ENCODE results near the gene RAPH1.

RAPH1 gene

GRCh38 chr2:203548887-203549286 lies 13.8 kb upstream of the RAPH1 start:
- no peak for TF ChIP-seq MAX (IDR thresholded peaks at IDR 0.05)

- TF ChIP-seq EP300 (IDR thresholded peaks at IDR 0.05; ENCODE audit: borderline replicate concordance): no peak
- TF ChIP-seq FOXM1 (IDR thresholded peaks at IDR 0.05; ENCODE audit: borderline replicate concordance, low read depth): no peak
Measured at GRCh38 chr2:203547356-203547755, 12.3 kb upstream of the RAPH1 start.

GRCh38 chr2:203544402-203544801 lies 9.3 kb upstream of the RAPH1 start:
- no peak for TF ChIP-seq USF1 (IDR thresholded peaks at IDR 0.05)
- no peak for TF ChIP-seq NFIC (IDR thresholded peaks at IDR 0.05)
- TF ChIP-seq CREB1 (IDR thresholded peaks at IDR 0.05; ENCODE audit: low read depth): no peak
- TF ChIP-seq ZBTB7A (IDR thresholded peaks at IDR 0.05; ENCODE audit: low read depth): no peak
- TF ChIP-seq REST (IDR thresholded peaks at IDR 0.05; ENCODE audit: low read depth): no peak
- no peak for TF ChIP-seq CEBPB (IDR thresholded peaks at IDR 0.05)
- TF ChIP-seq RAD21 (IDR thresholded peaks at IDR 0.05; ENCODE audit: low read depth): no peak
- TF ChIP-seq TAF1 (IDR thresholded peaks at IDR 0.05; ENCODE audit: low read depth): no peak
- TF ChIP-seq TCF12 (IDR thresholded peaks at IDR 0.05; ENCODE audit: low read depth): no peak
- no peak for TF ChIP-seq EP300 (IDR thresholded peaks at IDR 0.05; ENCODE audit: borderline replicate concordance)
- TF ChIP-seq EGR1 (IDR thresholded peaks at IDR 0.05): no peak
- no peak for TF ChIP-seq FOXM1 (IDR thresholded peaks at IDR 0.05; ENCODE audit: borderline replicate concordance, low read depth)
- no peak for TF ChIP-seq TEAD4 (IDR thresholded peaks at IDR 0.05)

- no peak for TF ChIP-seq TEAD4 (IDR thresholded peaks at IDR 0.05)
- TF ChIP-seq REST (IDR thresholded peaks at IDR 0.05; ENCODE audit: low read depth): no peak
- no peak for TF ChIP-seq CEBPB (IDR thresholded peaks at IDR 0.05)
- no peak for TF ChIP-seq EGR1 (IDR thresholded peaks at IDR 0.05)
- TF ChIP-seq USF1 (IDR thresholded peaks at IDR 0.05): no peak
- no peak for TF ChIP-seq MAX (IDR thresholded peaks at IDR 0.05)
- no peak for TF ChIP-seq FOXM1 (IDR thresholded peaks at IDR 0.05; ENCODE audit: borderline replicate concordance, low read depth)
- TF ChIP-seq TAF1 (IDR thresholded peaks at IDR 0.05; ENCODE audit: low read depth): no peak
- TF ChIP-seq RAD21 (IDR thresholded peaks at IDR 0.05; ENCODE audit: low read depth): no peak
- no peak for TF ChIP-seq ZBTB7A (IDR thresholded peaks at IDR 0.05; ENCODE audit: low read depth)
- TF ChIP-seq CREB1 (IDR thresholded peaks at IDR 0.05; ENCODE audit: low read depth): no peak
- TF ChIP-seq EP300 (IDR thresholded peaks at IDR 0.05; ENCODE audit: borderline replicate concordance): no peak
- TF ChIP-seq YY1 (IDR thresholded peaks at IDR 0.05; ENCODE audit: low read depth): no peak
- no peak for TF ChIP-seq TCF12 (IDR thresholded peaks at IDR 0.05; ENCODE audit: low read depth)
- TF ChIP-seq NFIC (IDR thresholded peaks at IDR 0.05): no peak
Measured at GRCh38 chr2:203543898-203544328, 8.8 kb upstream of the RAPH1 start.

- TF ChIP-seq TEAD4 (IDR thresholded peaks at IDR 0.05) (no peak), TCF12 (IDR thresholded peaks at IDR 0.05; ENCODE audit: low read depth) (no peak), REST (IDR thresholded peaks at IDR 0.05; ENCODE audit: low read depth) (no peak), YY1 (IDR thresholded peaks at IDR 0.05; ENCODE audit: low read depth) (no peak), RAD21 (IDR thresholded peaks at IDR 0.05; ENCODE audit: low read depth) (no peak), EP300 (IDR thresholded peaks at IDR 0.05; ENCODE audit: borderline replicate concordance) (no peak)
Measured at GRCh38 chr2:203535784-203536585, 884 bp upstream of the RAPH1 start.

All from Ishikawa (cell line).